Peyer's patch (tissue), 4 donors: ENCODE results near the gene NCR2.

ENCODE experiments used
- POLR2A ChIP-seq, 2 donors: fragments of 450-650 bp; IDR thresholded peaks; one replicate each; pipeline ENCODE4 v1.5.1; 2017; ENCODE audit warnings: antibody characterized with exemption in 2 of 2, mild to moderate bottlenecking in 2 of 2, moderate library complexity in 2 of 2
- TF ChIP-seq, protein P1 (sequence below), 6 experiments: fragments of 450-650 bp in 4 of 6; fragments of 200-600 bp in 2 of 6; sonication (generic) in 1 of 6; IDR thresholded peaks; one replicate each; pipeline ENCODE4 v1.5.1; 2017 to 2019; ENCODE audit warnings: antibody characterized with exemption in 6 of 6, mild to moderate bottlenecking in 3 of 6, moderate library complexity in 1 of 6

DNA sequence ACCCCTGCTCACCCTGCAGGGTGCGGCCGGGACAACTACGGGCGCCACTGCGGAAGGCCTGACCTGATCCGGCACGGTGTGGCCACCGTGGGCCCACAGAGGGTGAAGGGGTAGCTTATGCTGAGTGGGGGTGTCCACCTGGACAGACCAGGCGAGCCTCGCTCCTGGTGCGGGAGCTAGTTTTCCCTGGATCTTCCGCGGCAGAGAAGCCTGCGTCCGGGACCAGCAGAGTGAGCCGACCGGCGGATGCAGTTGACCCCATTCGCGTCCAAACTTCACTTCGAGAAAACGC lies 38.2 kb downstream of the NCR2 start:
- no peak for TF ChIP-seq POLR2A (IDR thresholded peaks at IDR 0.05)
- TF ChIP-seq, protein P1, sequence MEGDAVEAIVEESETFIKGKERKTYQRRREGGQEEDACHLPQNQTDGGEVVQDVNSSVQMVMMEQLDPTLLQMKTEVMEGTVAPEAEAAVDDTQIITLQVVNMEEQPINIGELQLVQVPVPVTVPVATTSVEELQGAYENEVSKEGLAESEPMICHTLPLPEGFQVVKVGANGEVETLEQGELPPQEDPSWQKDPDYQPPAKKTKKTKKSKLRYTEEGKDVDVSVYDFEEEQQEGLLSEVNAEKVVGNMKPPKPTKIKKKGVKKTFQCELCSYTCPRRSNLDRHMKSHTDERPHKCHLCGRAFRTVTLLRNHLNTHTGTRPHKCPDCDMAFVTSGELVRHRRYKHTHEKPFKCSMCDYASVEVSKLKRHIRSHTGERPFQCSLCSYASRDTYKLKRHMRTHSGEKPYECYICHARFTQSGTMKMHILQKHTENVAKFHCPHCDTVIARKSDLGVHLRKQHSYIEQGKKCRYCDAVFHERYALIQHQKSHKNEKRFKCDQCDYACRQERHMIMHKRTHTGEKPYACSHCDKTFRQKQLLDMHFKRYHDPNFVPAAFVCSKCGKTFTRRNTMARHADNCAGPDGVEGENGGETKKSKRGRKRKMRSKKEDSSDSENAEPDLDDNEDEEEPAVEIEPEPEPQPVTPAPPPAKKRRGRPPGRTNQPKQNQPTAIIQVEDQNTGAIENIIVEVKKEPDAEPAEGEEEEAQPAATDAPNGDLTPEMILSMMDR (IDR thresholded peaks at IDR 0.05) = no peak
